OCI-LY1 (cell line): ENCODE measurements around the gene HFE.

Source experiments
- H2AFZ ChIP-seq: fragments of 200-600 bp; sonication (generic), shearing (Covaris generic); 2 replicates; pipeline ENCODE4 v1.6.0; 2014; ENCODE audit warnings: antibody characterized with exemption, mild to moderate bottlenecking, low read length
- H3F3A ChIP-seq: fragments of 200-600 bp; sonication (generic), shearing (Covaris generic); 2 replicates; pipeline ENCODE4 v1.6.0; 2014; ENCODE audit warnings: mild to moderate bottlenecking, antibody characterized with exemption, low read length, moderate library complexity; ENCODE audit not compliant: insufficient read depth
- H3K27ac ChIP-seq: fragments of 200-600 bp; sonication (generic); 2 replicates; pipeline ENCODE4 v1.5.1; 2014; ENCODE audit warnings: low read length, mixed run types, mild to moderate bottlenecking, low read depth; ENCODE audit not compliant: poor library complexity, severe bottlenecking
- H3K27me3 ChIP-seq: fragments of 200-600 bp; sonication (generic); 2 replicates; pipeline ENCODE4 v1.6.0; 2014; ENCODE audit warnings: antibody characterized with exemption, mild to moderate bottlenecking, low read length, moderate library complexity; ENCODE audit not compliant: insufficient read depth
- H3K36me3 ChIP-seq: fragments of 200-600 bp; sonication (generic); 2 replicates; pipeline ENCODE4 v1.6.1; 2014; ENCODE audit warnings: mild to moderate bottlenecking, antibody characterized with exemption, low read length, moderate library complexity, mixed read lengths; ENCODE audit not compliant: insufficient read depth
- H3K4me1 ChIP-seq: fragments of 200-600 bp; sonication (generic); 2 replicates; pipeline ENCODE4 v1.5.1; 2014; ENCODE audit warnings: mild to moderate bottlenecking, low read length, moderate library complexity; ENCODE audit not compliant: insufficient read depth, severe bottlenecking
- H3K4me2 ChIP-seq: fragments of 200-600 bp; sonication (generic), shearing (Covaris generic); 2 replicates; pipeline ENCODE4 v1.6.1; 2014; ENCODE audit warnings: low read length
- H3K4me3 ChIP-seq: fragments of 200-600 bp; sonication (generic); 2 replicates; pipeline ENCODE4 v1.5.1; 2014; ENCODE audit warnings: low read length, low read depth, mild to moderate bottlenecking, mixed read lengths; ENCODE audit not compliant: poor library complexity, severe bottlenecking
- H3K79me2 ChIP-seq: fragments of 200-600 bp; shearing (Covaris generic); 2 replicates; pipeline ENCODE4 v1.6.1; 2016; ENCODE audit warnings: mixed run types, low read length, mixed read lengths; ENCODE audit not compliant: insufficient read depth
- H3K9ac ChIP-seq: fragments of 200-600 bp; sonication (generic), shearing (Covaris generic); 2 replicates; pipeline ENCODE4 v1.6.1; 2014; ENCODE audit warnings: mild to moderate bottlenecking, low read length, mixed read lengths
- H3K9me2 ChIP-seq: fragments of 200-600 bp; sonication (generic), shearing (Covaris generic); 2 replicates; pipeline ENCODE4 v1.6.1; 2014; ENCODE audit warnings: low read depth, mild to moderate bottlenecking, low read length, mixed read lengths
- H3K9me3 ChIP-seq: fragments of 200-600 bp; shearing (Covaris generic); 2 replicates; pipeline ENCODE4 v1.6.1; 2014; ENCODE audit warnings: low read length, mixed read lengths
- H4K20me1 ChIP-seq: fragments of 200-600 bp; sonication (generic), shearing (Covaris generic); 2 replicates; pipeline ENCODE4 v1.6.0; 2016; ENCODE audit warnings: mild to moderate bottlenecking, low read length; ENCODE audit not compliant: insufficient read depth
- EZH2 ChIP-seq: fragments of 200-600 bp; sonication (generic), shearing (Covaris generic); IDR thresholded peaks from 2 replicates; pipeline ENCODE4 v1.8.0; 2017; ENCODE audit warnings: borderline replicate concordance, mixed run types, mild to moderate bottlenecking, antibody characterized with exemption, low read length, moderate library complexity, mixed read lengths
- TF ChIP-seq, protein P1 (sequence below): fragments of 200-600 bp; sonication (generic), shearing (Covaris generic); IDR thresholded peaks from 2 replicates; pipeline ENCODE4 v1.5.1; 2017; ENCODE audit warnings: mild to moderate bottlenecking, antibody characterized with exemption, low read length, moderate library complexity, mixed read lengths

Gene HFE

DNA sequence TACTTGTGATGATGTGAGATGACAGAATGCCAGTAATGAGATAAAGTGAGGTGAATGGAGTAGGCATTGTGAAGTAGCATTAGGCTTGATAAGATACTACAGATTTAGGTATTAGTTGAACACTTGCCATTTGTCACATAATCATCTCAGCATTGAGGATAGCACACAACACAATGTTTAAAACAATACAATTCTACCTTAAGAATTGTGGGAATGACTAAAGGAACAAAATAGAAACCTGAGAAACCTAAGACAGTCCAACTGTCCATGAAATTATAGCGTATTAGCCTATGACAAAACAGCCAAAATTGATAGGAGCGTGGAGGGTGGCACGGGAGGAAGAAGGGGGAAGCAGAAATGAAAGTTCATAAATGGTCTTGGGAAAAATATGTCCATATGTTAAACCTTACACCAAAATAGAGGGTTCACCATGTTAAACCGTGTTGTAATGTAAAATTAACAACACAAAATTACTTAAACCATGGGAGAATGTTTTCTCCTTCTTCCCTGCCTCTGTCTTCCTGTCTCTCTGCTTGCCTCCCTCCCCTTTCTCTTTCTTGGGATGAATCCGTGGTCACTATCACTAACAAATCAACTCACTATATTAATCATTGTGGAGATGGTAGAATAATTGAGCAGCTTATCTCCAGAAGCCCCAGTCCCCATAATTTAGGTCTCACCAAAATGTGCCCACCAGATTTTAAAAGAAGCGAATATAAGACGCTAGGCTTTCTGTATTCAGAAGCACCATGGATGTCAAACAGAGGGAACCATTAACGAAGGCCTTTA, 33.0 kb upstream of the HFE start:
- Histone ChIP-seq H3K79me2 (no peaks in the 10 kb centered on the region), H4K20me1 (no peaks in the 10 kb centered on the region), H3K4me2 (peak overlapping the region; percentile 72), H3K4me1 (peaks cover 40% of the 10 kb centered on the region), H3K9me3 (no peaks in the 10 kb centered on the region), H3K27me3 (no peaks in the 10 kb centered on the region), H3K36me3 (no peaks in the 10 kb centered on the region), H2AFZ (no peak overlapping the region), H3K4me3 (peak overlapping the region; percentile 64), H3K9ac (peak overlapping the region; percentile 87), H3K9me2 (no peaks in the 10 kb centered on the region), H3K27ac (peak overlapping the region; percentile 99), H3F3A (no peaks in the 10 kb centered on the region)
- TF ChIP-seq EZH2: no peak
- TF ChIP-seq, protein P1, sequence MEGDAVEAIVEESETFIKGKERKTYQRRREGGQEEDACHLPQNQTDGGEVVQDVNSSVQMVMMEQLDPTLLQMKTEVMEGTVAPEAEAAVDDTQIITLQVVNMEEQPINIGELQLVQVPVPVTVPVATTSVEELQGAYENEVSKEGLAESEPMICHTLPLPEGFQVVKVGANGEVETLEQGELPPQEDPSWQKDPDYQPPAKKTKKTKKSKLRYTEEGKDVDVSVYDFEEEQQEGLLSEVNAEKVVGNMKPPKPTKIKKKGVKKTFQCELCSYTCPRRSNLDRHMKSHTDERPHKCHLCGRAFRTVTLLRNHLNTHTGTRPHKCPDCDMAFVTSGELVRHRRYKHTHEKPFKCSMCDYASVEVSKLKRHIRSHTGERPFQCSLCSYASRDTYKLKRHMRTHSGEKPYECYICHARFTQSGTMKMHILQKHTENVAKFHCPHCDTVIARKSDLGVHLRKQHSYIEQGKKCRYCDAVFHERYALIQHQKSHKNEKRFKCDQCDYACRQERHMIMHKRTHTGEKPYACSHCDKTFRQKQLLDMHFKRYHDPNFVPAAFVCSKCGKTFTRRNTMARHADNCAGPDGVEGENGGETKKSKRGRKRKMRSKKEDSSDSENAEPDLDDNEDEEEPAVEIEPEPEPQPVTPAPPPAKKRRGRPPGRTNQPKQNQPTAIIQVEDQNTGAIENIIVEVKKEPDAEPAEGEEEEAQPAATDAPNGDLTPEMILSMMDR: no peak

DNA sequence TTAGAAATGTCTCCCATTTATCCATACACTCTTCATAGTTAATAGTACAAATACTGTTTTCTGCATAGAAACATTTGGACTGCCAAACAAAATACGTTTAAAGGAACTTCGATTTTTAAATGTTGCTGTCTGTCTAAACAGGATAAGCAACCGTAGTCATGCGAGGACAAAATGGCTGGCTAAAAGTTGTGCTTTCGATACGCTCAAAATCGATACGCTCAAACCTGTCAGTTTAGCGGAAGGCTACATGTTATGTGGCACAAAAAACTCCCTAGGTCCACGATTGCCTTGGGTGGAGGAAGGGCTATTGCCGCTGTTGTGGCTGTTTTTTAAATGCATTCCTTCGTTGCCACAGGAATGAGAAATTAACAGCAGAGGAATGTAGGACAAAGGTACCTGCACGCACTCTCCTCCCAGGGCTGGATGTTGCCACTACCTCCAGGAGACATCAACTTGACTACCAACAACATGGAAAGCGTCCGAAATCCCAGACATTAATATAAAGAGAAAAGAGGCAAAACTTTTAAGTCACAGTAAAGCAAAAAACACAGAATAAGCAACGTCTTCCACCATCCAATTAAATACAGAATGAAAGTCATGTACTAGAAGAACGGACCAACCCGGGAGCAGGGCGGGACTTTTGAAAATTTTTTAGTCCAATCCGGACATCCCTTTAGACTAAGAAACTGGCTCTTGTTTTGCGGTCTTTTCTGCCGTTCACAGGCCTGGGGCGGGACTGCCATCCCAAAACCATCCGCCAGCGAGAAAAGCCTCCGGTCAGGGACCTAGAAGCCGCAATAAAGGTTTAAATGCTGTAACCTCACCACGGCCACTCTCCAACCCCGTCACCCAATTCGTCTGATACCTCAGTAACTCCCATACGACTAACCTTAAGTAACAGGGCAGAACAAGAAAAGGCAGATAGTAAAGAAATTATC, 32.2 kb upstream of the HFE start:
- Histone ChIP-seq H3K27me3 (no peaks in the 10 kb centered on the region), H3K4me1 (peaks cover 39% of the 10 kb centered on the region), H3K9me3 (no peaks in the 10 kb centered on the region), H3F3A (no peaks in the 10 kb centered on the region), H3K36me3 (no peaks in the 10 kb centered on the region), H4K20me1 (no peaks in the 10 kb centered on the region), H2AFZ (no peak overlapping the region), H3K4me2 (peak overlapping the region; percentile 72), H3K9ac (peak overlapping the region; percentile 87), H3K4me3 (peak overlapping the region; percentile 64), H3K79me2 (no peaks in the 10 kb centered on the region), H3K27ac (peak overlapping the region; percentile 99), H3K9me2 (no peaks in the 10 kb centered on the region)
- TF ChIP-seq EZH2: no peak
- TF ChIP-seq, protein P1: no peak

DNA sequence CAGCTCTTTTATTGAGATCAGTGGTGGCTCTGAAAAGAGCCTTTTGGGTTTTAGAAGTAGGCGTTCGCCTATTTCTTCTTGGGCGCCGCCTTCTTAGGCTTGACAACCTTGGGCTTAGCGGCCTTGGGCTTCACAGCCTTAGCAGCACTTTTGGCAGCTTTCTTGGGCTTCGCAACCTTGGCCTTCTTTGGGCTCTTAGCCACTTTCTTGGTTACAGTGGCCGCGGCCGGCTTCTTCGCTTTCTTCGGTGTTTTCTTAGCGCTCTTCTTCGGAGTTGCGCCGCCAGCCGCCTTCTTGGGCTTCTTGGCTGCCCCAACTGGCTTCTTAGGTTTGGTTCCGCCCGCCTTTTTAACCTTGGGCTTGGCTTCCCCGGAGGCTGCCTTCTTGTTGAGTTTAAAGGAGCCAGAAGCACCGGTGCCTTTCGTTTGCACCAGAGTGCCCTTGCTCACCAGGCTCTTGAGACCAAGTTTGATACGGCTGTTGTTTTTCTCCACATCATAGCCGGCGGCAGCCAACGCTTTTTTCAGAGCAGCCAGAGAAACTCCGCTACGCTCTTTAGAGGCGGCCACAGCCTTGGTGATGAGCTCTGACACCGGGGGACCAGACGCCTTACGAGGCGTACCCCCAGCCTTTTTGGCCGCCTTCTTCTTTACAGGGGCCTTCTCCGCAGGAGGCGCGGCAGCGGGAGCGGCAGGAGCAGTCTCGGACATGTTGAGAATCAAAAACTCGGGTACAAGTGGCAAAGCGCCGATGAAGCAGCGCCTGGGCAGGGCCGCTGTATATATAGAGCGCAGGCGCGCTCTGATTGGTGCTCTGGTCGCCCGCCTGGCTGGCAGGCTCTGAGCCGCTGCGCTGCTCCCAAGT, 31.3 kb upstream of the HFE start:
- Histone ChIP-seq H3F3A (no peaks in the 10 kb centered on the region), H3K9me2 (no peaks in the 10 kb centered on the region), H3K36me3 (no peaks in the 10 kb centered on the region), H3K79me2 (no peaks in the 10 kb centered on the region), H2AFZ (no peak overlapping the region), H3K4me3 (peak overlapping the region; percentile 64), H3K9ac (peak overlapping the region; percentile 87), H4K20me1 (no peaks in the 10 kb centered on the region), H3K9me3 (no peaks in the 10 kb centered on the region), H3K4me1 (peaks cover 39% of the 10 kb centered on the region), H3K27me3 (no peaks in the 10 kb centered on the region), H3K4me2 (peak overlapping the region; percentile 72), H3K27ac (peak overlapping the region; percentile 99)
- no peak for TF ChIP-seq EZH2
- TF ChIP-seq, protein P1: no peak
